ENCODE data around the gene CCNK.

CCNK gene

GRCh38 chr14:99560922-99561683 is 79.9 kb downstream of the CCNK start:
- H3K36me3 ChIP-seq (ENCODE audit: control insufficient read depth in 1 of 2, insufficient read depth in 2 of 2, low read length in 2 of 2), result no peaks in the 10 kb centered on the region
- no peaks in the 10 kb centered on the region for H3K27me3 ChIP-seq (ENCODE audit: control insufficient read depth in 1 of 2, insufficient read depth in 2 of 2, low read length in 2 of 2)
- no peak overlapping the region for H3K27ac ChIP-seq (ENCODE audit: low read depth, low read length)
- H3K4me3 ChIP-seq (ENCODE audit: low read depth in 1 of 2, low read length in 2 of 2), result no peak overlapping the region
- peaks cover 53 to 54% of the 10 kb centered on the region in 2 donors for H3K4me1 ChIP-seq (ENCODE audit: control insufficient read depth in 1 of 2, insufficient read depth in 2 of 2, low read length in 2 of 2)
- H3K9ac ChIP-seq (ENCODE audit: low read depth in 1 of 2, low read length in 2 of 2), result no peak overlapping the region
- no peaks in the 10 kb centered on the region for H3K9me3 ChIP-seq (ENCODE audit: control insufficient read depth in 1 of 2, low read length in 2 of 2)

- no peaks in the 10 kb centered on the region for H3K36me3 ChIP-seq (ENCODE audit: control insufficient read depth in 1 of 2, insufficient read depth in 2 of 2, low read length in 2 of 2)
- H3K4me1 ChIP-seq (ENCODE audit: control insufficient read depth in 1 of 2, insufficient read depth in 2 of 2, low read length in 2 of 2), result peaks cover 61 to 62% of the 10 kb centered on the region in 2 donors
- H3K27me3 ChIP-seq (ENCODE audit: control insufficient read depth in 1 of 2, insufficient read depth in 2 of 2, low read length in 2 of 2), result no peaks in the 10 kb centered on the region
- H3K4me3 ChIP-seq (ENCODE audit: low read depth in 1 of 2, low read length in 2 of 2), result no peak overlapping the region
- H3K9ac ChIP-seq (ENCODE audit: low read depth in 1 of 2, low read length in 2 of 2), result no peak overlapping the region
- H3K9me3 ChIP-seq (ENCODE audit: control insufficient read depth in 1 of 2, low read length in 2 of 2), result no peaks in the 10 kb centered on the region
- no peak overlapping the region for H3K27ac ChIP-seq (ENCODE audit: low read depth, low read length)
These were observed 80.7 kb downstream of the CCNK start for GRCh38 chr14:99561864-99562263.
